Measurements from ENCODE around the gene MYZAP. TPM values are rescaled to one million over a fixed set of nuclear protein-coding genes. Genes with fewer than 3 reads are reported as not detected.

Gene MYZAP
- total and polyA plus RNA-seq, 2 of the 8 experiments (the other 6 are each of a cell fraction or from before 2014, with no cell fraction given) = 0.41 to 0.65 TPM

GRCh38 chr15:57726411-57726810, 134.7 kb downstream of the MYZAP start:
- H3K18ac ChIP-seq (ENCODE audit: extremely low read depth, low read length) = no peak overlapping the region
- no peak overlapping the region for H3K4me3 ChIP-seq (ENCODE audit: extremely low read depth in 1 of 4, insufficient read depth in 2 of 4, low read depth in 3 of 4, low read length in 4 of 4)
- H3K27me3 ChIP-seq (replicated peaks in 1 of 4; ENCODE audit: control insufficient read depth in 3 of 4, extremely low read depth in 1 of 4, insufficient read depth in 3 of 4, low read length in 3 of 4) = no peaks in the 10 kb centered on the region
- H2AFZ ChIP-seq (ENCODE audit: low read length) = no peak overlapping the region
- H4K5ac ChIP-seq (ENCODE audit: insufficient read length, low read depth, low read length) = no peak overlapping the region
- no peak overlapping the region for H3K14ac ChIP-seq (ENCODE audit: insufficient read length)
- 87% methylated on average over 3 of the region's 3 CpGs; no CpG with 5 or more reads in 1 of the 2 experiments for WGBS, 2 experiments (ENCODE audit: extremely low coverage in 1 of 2, insufficient coverage in 1 of 2, insufficient read length in 1 of 2, insufficient replicate concordance in 2 of 2, low coverage in 1 of 2, low lambda C conversion rate in 2 of 2, missing lambda C conversion rate in 1 of 2)
- H3K4ac ChIP-seq (replicated peaks; ENCODE audit: insufficient read length, low read depth, low read length) = no peak overlapping the region
- H3K79me2 ChIP-seq (ENCODE audit: control insufficient read depth in 1 of 2, insufficient read depth in 2 of 2, low read length in 2 of 2) = no peaks in the 10 kb centered on the region
- H3K9me3 ChIP-seq (ENCODE audit: insufficient read depth in 2 of 2, low read depth in 1 of 2, low read length in 1 of 2) = no peaks in the 10 kb centered on the region
- no peak overlapping the region for H2BK15ac ChIP-seq (ENCODE audit: low read length)
- no peak overlapping the region for H3K23ac ChIP-seq (ENCODE audit: insufficient read length)
- H4K20me1 ChIP-seq (replicated peaks in 1 of 2; ENCODE audit: control insufficient read depth in 1 of 2, insufficient read depth in 2 of 2, low read length in 2 of 2) = no peaks in the 10 kb centered on the region
- no peak for FAIRE-seq
- no peak overlapping the region for H2AK5ac ChIP-seq (ENCODE audit: low read depth, low read length)
- H3K4me2 ChIP-seq (ENCODE audit: insufficient read depth in 1 of 2, low read depth in 2 of 2, low read length in 2 of 2) = no peak overlapping the region
- H3K23me2 ChIP-seq (ENCODE audit: low read depth, low read length) = peaks cover 2% of the 10 kb centered on the region; the same call in 1 of the 2 replicates
- H2BK5ac ChIP-seq (ENCODE audit: low read depth, low read length) = no peak overlapping the region
- H3K9ac ChIP-seq (replicated peaks in 1 of 4; ENCODE audit: extremely low read depth in 1 of 4, low read depth in 3 of 4, low read length in 3 of 4) = no peak overlapping the region
- H3K79me1 ChIP-seq (ENCODE audit: low read depth, low read length) = no peaks in the 10 kb centered on the region
- no peak overlapping the region for H3K27ac ChIP-seq (ENCODE audit: low read depth, low read length)
- H3K36me3 ChIP-seq (ENCODE audit: control insufficient read depth in 2 of 4, insufficient read depth in 4 of 4, low read length in 3 of 4) = no peaks in the 10 kb centered on the region
- H2BK120ac ChIP-seq (replicated peaks; ENCODE audit: low read depth, low read length) = no peak overlapping the region
- no peak overlapping the region for H2BK12ac ChIP-seq (ENCODE audit: low read depth, low read length)
- no peak overlapping the region for H4K8ac ChIP-seq (ENCODE audit: extremely low read depth, insufficient read depth, low read length)
- no peak overlapping the region for H2BK20ac ChIP-seq (ENCODE audit: low read length)
- POLR2A ChIA-PET (ENCODE audit: partially characterized antibody) = no interaction called here
- no peaks in the 10 kb centered on the region; a peak in 1 of 7 replicates for H3K4me1 ChIP-seq (replicated peaks in 1 of 4; ENCODE audit: control insufficient read depth in 3 of 4, insufficient read depth in 4 of 4, low read length in 3 of 4)
- H4K91ac ChIP-seq (replicated peaks; ENCODE audit: insufficient read length, low read length) = no peak overlapping the region
- CTCF ChIA-PET (ENCODE audit: partially characterized antibody) = no interaction called here
- DNase-seq (ENCODE audit: low read depth in 1 of 2, low spot score in 2 of 2) = no peak
- no peak overlapping the region for H3K56ac ChIP-seq (replicated peaks; ENCODE audit: insufficient read length, low read depth, low read length)
- TF ChIP-seq SIX5 (IDR thresholded peaks at IDR 0.05; ENCODE audit: low read depth, low read length) (no peak), PHF8 (conservative IDR thresholded peaks at IDR 0.05; ENCODE audit: low read depth, low read length) (no peak), GTF2F1 (IDR thresholded peaks at IDR 0.05; ENCODE audit: borderline replicate concordance, low read depth, low read length) (no peak), MAFK (IDR thresholded peaks at IDR 0.05; ENCODE audit: low read depth, low read length) (no peak), USF2 (IDR thresholded peaks at IDR 0.05; ENCODE audit: low read length) (no peak), CHD2 (IDR thresholded peaks at IDR 0.05; ENCODE audit: low read length) (no peak), SP1 (IDR thresholded peaks at IDR 0.05; ENCODE audit: low read depth, low read length) (no peak), EP300 (IDR thresholded peaks at IDR 0.05; ENCODE audit: borderline replicate concordance in 1 of 2, low read depth in 2 of 2, low read length in 2 of 2) (no peak), POLR2AphosphoS5 (IDR thresholded peaks at IDR 0.05; ENCODE audit: low read depth, low read length) (no peak), POLR2A (IDR thresholded peaks at IDR 0.05; ENCODE audit: control extremely low read depth in 1 of 2, low read depth in 2 of 2, low read length in 2 of 2) (no peak), TEAD4 (IDR thresholded peaks at IDR 0.05; ENCODE audit: low read depth, low read length) (no peak), POU5F1 (IDR thresholded peaks at IDR 0.05; ENCODE audit: low read depth, low read length) (no peak), JUN (IDR thresholded peaks at IDR 0.05; ENCODE audit: low read depth, low read length) (no peak), RNF2 (IDR thresholded peaks at IDR 0.05; ENCODE audit: borderline replicate concordance, low read depth, low read length, missing control alignments, poor library complexity, severe bottlenecking) (no peak)

Data from H1 (cell line).